ENCODE data around the gene ERG28.
"Not testable (repeated sequence)": the region's sequence is repeated elsewhere in the genome, so short reads cannot be mapped to it uniquely, and the experiment has no call there.

The ERG28 gene

DNA sequence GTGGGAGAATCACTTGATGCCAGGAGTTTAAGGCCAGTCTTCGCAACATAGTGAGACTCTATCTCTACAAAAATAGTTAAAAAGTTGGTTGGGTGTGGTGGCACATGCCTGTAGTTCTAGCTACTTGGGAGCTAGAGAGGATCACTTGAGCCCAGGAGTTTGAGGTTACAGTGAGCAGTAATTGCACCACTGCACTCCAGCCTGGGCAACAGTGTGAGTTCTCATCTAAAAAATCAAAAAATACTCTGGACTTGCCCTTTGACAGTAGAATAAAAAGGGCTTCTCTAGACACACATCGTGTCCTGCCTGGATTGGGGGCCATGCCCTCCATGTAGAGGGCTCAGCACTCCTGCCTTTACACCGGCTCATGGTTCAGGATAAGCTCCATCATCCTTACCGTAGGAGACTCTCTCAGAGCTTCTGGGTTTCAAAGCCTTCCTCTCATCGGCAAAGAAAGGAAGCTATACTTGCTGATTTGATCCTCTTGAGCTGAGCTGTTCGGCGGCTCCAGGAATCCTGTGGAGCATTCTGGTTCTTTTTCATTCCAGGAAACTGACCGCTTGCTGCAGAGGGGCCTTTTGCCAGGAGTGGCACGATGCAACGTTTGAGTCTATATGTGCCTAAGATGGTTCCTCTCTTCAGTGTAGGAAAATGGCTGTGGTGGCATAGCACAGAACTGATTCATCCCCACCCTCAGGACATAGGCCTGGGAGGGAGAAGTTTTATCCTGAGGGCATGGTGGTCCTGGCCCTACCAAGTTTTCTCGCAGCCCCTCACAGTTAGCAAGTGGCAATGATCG is 52.6 kb downstream of the ERG28 start:
- TF ChIP-seq, protein P1, sequence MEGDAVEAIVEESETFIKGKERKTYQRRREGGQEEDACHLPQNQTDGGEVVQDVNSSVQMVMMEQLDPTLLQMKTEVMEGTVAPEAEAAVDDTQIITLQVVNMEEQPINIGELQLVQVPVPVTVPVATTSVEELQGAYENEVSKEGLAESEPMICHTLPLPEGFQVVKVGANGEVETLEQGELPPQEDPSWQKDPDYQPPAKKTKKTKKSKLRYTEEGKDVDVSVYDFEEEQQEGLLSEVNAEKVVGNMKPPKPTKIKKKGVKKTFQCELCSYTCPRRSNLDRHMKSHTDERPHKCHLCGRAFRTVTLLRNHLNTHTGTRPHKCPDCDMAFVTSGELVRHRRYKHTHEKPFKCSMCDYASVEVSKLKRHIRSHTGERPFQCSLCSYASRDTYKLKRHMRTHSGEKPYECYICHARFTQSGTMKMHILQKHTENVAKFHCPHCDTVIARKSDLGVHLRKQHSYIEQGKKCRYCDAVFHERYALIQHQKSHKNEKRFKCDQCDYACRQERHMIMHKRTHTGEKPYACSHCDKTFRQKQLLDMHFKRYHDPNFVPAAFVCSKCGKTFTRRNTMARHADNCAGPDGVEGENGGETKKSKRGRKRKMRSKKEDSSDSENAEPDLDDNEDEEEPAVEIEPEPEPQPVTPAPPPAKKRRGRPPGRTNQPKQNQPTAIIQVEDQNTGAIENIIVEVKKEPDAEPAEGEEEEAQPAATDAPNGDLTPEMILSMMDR (IDR thresholded peaks at IDR 0.05; ENCODE audit: low read length, missing control alignments), result no peak
- H3K4me3 ChIP-seq (replicated peaks; ENCODE audit: low read depth, low read length), result no peak overlapping the region
- DNase-seq (ENCODE audit: low read depth), result no peak

DNA sequence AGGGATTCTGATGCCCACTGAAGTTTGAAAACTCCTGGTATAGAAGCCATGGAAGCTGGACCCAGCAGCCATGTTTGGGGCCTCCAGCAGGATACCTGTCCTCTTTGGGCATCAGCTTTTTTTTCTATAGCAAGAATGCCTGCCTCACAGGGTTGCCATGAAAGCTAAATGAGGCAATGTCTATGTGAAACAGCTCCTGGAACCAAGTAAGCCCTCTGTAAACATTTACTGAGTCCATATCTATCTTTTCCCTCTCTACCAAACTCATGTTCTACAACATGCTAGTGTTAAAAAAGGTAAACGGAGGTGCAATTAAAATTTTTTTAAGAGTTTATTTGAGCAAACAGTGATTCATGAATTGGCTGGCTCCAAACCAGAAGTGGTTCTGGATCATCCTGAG is 53.6 kb downstream of the ERG28 start:
- DNase-seq (ENCODE audit: low read depth), result no peak
- TF ChIP-seq, protein P1 (IDR thresholded peaks at IDR 0.05; ENCODE audit: low read length, missing control alignments), result no peak
- H3K4me3 ChIP-seq (replicated peaks; ENCODE audit: low read depth, low read length), result no peak overlapping the region

DNA sequence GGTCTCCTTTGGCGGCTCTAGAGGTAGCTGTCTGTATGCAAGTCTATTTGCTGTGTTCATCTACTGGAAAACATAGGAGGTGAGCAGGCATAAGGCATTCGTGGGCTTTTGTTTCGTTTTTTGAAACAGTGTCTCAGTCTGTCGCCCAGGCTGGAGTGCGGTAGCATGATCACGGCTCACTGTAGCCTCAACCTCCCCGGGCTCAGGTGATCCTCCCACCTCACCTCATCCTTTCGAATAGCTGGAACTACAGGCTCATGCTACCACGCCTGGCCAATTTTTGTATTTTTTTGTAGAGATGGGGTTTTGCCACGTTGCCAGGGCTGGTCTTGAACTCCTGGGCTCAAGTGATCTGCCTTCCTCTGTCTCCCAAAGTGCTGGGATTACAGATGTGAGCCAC is 54.8 kb downstream of the ERG28 start:
- no peak overlapping the region for H3K4me3 ChIP-seq (replicated peaks; ENCODE audit: low read depth, low read length)
- DNase-seq (ENCODE audit: low read depth), result no peak
- TF ChIP-seq, protein P1 (IDR thresholded peaks at IDR 0.05; ENCODE audit: low read length, missing control alignments), result no peak

DNA sequence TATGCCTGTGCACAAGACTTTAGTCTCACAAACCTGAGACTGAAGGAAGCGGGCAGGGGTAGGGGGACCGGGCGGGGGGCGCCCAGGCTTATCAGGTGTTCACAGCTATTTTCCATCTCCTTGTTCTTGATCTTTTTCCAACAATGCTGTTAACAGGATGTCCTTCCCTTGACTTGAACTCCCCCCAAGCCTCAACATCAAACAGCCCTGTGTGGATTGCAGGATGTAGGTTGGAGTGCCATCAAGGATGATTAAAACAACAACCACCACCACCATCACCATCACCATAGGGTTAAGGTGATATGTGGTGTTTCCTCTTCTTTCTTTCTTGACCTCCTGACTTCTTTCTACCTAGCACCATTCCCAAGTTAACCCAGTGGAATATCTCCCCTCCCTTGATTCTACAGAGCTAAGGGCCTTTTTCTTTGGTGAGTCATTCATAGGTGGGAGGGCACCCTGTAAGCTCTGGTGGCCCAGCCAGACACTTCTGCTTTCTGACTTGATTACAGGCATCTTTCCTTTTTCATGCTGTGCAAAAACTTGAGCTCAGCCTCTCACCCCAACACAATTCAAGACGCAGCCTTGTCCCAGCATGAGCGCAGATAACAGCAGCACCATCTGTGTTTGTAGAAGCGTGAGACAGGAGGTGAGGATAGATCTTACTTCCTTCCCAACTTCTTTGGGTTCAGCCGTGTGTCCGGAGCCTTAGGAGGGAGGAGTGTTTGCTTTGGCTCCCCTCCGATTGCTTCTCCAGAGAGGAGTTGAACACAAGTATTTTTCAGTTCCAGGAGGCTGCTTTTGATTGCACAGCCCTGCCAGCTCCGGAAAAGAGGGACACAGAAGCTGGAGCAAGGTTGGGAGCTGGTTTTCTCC is 55.5 kb downstream of the ERG28 start:
- H3K4me3 ChIP-seq (replicated peaks; ENCODE audit: low read depth, low read length), result no peak overlapping the region
- TF ChIP-seq, protein P1 (IDR thresholded peaks at IDR 0.05; ENCODE audit: low read length, missing control alignments), result no peak
- peak; percentile 68 for DNase-seq (ENCODE audit: low read depth)

DNA sequence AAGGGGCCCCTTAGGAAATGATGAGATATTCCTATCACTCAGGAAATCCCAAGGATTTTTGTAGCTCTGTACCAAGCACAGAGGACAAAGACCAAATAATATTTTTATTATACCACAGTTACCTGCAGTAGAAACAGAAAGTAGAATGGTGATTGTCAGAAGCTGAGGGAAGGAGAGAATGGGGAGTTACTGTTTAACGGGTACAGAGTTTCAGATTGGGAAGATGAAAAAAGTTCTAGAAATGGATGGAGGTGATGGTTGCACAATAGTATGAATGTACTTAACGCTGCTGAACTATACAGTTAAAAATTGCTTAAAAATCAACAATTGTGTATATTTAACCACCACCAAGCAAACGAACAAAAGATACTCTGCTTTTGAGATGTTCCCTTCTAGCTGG is 58.2 kb downstream of the ERG28 start:
- TF ChIP-seq, protein P1 (IDR thresholded peaks at IDR 0.05; ENCODE audit: low read length, missing control alignments), result no peak

GRCh38 chr14:75601061-75601460 is 59.6 kb downstream of the ERG28 start:
- not testable (repeated sequence) for DNase-seq (ENCODE audit: low read depth); H3K4me3 ChIP-seq (replicated peaks; ENCODE audit: low read depth, low read length)

More for the DNA sequence above, 58.2 kb downstream of the ERG28 start:
- H3K4me3 ChIP-seq (replicated peaks; ENCODE audit: low read depth, low read length), result no peak overlapping the region
- DNase-seq (ENCODE audit: low read depth), result no peak

- not testable (repeated sequence) for H3K4me3 ChIP-seq (replicated peaks; ENCODE audit: low read depth, low read length); DNase-seq (ENCODE audit: low read depth)
These were observed 60.6 kb downstream of the ERG28 start for GRCh38 chr14:75600100-75600499.

All from fibroblast of pulmonary artery (primary cell).